Body of pancreas (tissue), 4 donors: ENCODE data around the gene PXYLP1. TPM values are rescaled to one million over a fixed set of nuclear protein-coding genes. Genes with fewer than 3 reads are reported as not detected.

Experiments
- ATAC-seq: fragments of 150-250 bp; one replicate; pipeline ENCODE4 v1.9.1; 2016
- DNase-seq, 4 donors: peaks; one replicate each; pipeline ENCODE4 v3.0.0-alpha.2; 2019
- H3K27ac ChIP-seq, 4 donors: fragments of 200-600 bp; sonication (generic); 1 replicate in 3 of 4; 2 replicates in 1 of 4; pipeline versions ENCODE4 v1.5.1 to v1.6.1; 2016 to 2019; ENCODE audit warnings: mild to moderate bottlenecking in 1 of 4, mixed read lengths in 1 of 4, moderate library complexity in 1 of 4
- H3K27me3 ChIP-seq, 2 donors: fragments of 200-600 bp; sonication (generic); one replicate each; pipeline ENCODE4 v1.6.0; 2016; ENCODE audit warnings: mild to moderate bottlenecking in 1 of 2
- H3K36me3 ChIP-seq, 2 donors: fragments of 200-600 bp; sonication (generic); replicated peaks in 1 of 2; 2 replicates each; pipeline ENCODE4 v1.5.1; 2016; ENCODE audit warnings: low read depth in 2 of 2; ENCODE audit not compliant: insufficient read depth in 1 of 2
- H3K4me1 ChIP-seq: fragments of 200-600 bp; sonication (generic); one replicate; pipeline ENCODE4 v1.6.0; 2016
- H3K4me3 ChIP-seq, 2 donors: fragments of 200-600 bp; sonication (generic); 1 replicate in 1 of 2; 2 replicates in 1 of 2; pipeline ENCODE4 v1.5.1; 2016 to 2019
- H3K9me3 ChIP-seq, 3 donors: fragments of 200-600 bp; sonication (generic); 1 replicate in 2 of 3; 2 replicates in 1 of 3; pipeline ENCODE4 v1.5.1; 2016
- POLR2A ChIP-seq, 3 donors: fragments of 450-650 bp; IDR thresholded peaks; one replicate each; pipeline ENCODE4 v1.6.1; 2016; ENCODE audit warnings: antibody characterized with exemption in 3 of 3, mild to moderate bottlenecking in 2 of 3
- WGBS, 2 donors: methylation state at CpG; one replicate each; pipeline ENCODE4 v1.1.5; 2017; 5-methylcytosine and 5-hydroxymethylcytosine counted together
- intact Hi-C: fragments of 100-400 bp; cut with DNase I; formaldehyde crosslinking; loops from one replicate; pipeline ENCODE4 v1.15.1; 2023
- total RNA-seq, 2 donors: library from RNA; depleted of rRNA; stranded (reverse); fragments of >200 nt; gene quantifications; one replicate each; pipeline ENCODE4 v1.1.0, GENCODE V29; 2016
- TF ChIP-seq, protein P1 (sequence below), 7 experiments: fragments of 450-650 bp in 4 of 7; fragments of 200-600 bp in 3 of 7; sonication (generic) in 3 of 7; IDR thresholded peaks; one replicate each; pipeline ENCODE4 v1.5.1; 2016 to 2019; ENCODE audit warnings: antibody characterized with exemption in 7 of 7

Gene PXYLP1
- total RNA-seq, 2 donors from 2014 or later: 9.9 to 10.5 TPM

DNA sequence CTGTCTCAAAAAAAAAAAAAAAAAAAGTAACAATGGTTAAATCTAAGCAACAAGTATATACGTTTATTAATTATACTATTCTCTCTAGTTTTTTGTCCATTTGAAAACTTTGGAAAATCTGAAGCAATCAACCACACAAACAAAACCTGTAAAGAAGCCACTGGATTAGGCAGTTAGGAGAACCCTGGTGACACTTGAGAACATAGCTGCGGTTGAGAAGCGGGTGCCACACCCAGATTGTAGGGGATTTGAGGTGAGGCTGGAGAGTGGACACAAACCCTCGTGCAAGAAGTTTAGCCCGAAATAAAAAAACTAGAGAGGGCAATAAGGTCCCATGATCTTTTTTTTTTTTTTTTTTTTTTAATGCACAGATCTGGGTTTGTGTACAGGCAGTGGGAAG is 110.8 kb downstream of the PXYLP1 start:
- DNase-seq (no peak), ATAC-seq (no peak)
- 75 to 81% methylated on average over 5 of the region's 5 CpGs for WGBS, 2 donors
- Histone ChIP-seq H3K27ac (no peak overlapping the region), H3K36me3 (no peaks in the 10 kb centered on the region), H3K4me3 (no peak overlapping the region), H3K27me3 (no peaks in the 10 kb centered on the region), H3K9me3 (no peaks in the 10 kb centered on the region), H3K4me1 (no peaks in the 10 kb centered on the region)
- intact Hi-C loops: no loop called here
- no peak for TF ChIP-seq POLR2A (IDR thresholded peaks at IDR 0.05)
- TF ChIP-seq, protein P1, sequence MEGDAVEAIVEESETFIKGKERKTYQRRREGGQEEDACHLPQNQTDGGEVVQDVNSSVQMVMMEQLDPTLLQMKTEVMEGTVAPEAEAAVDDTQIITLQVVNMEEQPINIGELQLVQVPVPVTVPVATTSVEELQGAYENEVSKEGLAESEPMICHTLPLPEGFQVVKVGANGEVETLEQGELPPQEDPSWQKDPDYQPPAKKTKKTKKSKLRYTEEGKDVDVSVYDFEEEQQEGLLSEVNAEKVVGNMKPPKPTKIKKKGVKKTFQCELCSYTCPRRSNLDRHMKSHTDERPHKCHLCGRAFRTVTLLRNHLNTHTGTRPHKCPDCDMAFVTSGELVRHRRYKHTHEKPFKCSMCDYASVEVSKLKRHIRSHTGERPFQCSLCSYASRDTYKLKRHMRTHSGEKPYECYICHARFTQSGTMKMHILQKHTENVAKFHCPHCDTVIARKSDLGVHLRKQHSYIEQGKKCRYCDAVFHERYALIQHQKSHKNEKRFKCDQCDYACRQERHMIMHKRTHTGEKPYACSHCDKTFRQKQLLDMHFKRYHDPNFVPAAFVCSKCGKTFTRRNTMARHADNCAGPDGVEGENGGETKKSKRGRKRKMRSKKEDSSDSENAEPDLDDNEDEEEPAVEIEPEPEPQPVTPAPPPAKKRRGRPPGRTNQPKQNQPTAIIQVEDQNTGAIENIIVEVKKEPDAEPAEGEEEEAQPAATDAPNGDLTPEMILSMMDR (IDR thresholded peaks at IDR 0.05): no peak

DNA sequence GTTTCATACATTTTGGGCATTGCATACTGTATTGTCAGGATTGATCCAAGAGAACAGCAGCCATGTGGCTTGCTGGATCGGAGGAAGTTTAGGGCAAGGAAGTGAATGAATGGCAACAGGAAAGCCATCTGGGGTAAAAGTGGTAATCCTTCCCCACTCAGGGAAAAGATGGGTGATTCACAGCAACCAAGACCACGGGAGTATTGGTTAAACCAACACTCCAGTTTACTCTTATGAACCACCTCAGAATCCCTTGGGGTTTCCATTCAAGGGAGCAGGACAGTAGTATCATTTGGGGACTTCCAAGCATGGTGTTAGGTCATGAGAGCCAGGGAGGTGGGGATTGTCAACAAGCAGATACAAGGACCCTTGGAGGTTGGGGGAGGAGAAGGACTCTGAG is 111.5 kb downstream of the PXYLP1 start:
- no peak for ATAC-seq
- intact Hi-C loops: no loop called here
- 50 to 81% methylated on average over 2 of the region's 2 CpGs for WGBS, 2 donors
- Histone ChIP-seq H3K36me3 (no peaks in the 10 kb centered on the region), H3K4me1 (no peaks in the 10 kb centered on the region), H3K27me3 (no peaks in the 10 kb centered on the region), H3K4me3 (no peak overlapping the region), H3K27ac (no peak overlapping the region), H3K9me3 (no peaks in the 10 kb centered on the region)
- TF ChIP-seq POLR2A (IDR thresholded peaks at IDR 0.05): no peak
- TF ChIP-seq, protein P1 (IDR thresholded peaks at IDR 0.05): no peak
- no peak for DNase-seq

DNA sequence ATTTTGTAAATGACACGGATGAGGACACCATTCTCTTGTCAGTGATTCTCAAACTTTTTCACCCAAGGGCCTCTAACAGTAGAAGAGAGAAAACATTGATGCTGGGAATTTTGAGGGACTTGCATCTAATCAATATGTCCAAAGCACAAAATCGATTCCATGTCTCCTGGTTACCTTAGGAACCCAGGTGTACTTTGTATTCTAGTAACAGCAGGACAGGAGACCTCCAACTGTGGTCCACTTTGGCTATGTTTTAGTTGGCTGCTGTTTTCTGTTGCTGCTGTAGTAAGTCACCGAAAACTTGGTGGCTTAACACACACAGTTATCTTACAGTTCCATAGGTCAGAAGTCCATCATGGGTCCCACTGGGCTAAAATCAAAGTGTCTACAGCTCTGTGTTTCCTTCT is 112.2 kb downstream of the PXYLP1 start:
- WGBS, 2 donors: 60 to 65% methylated on average over 3 of the region's 3 CpGs
- Histone ChIP-seq H3K27me3 (no peaks in the 10 kb centered on the region), H3K36me3 (no peaks in the 10 kb centered on the region), H3K27ac (no peak overlapping the region), H3K4me1 (no peaks in the 10 kb centered on the region), H3K9me3 (no peaks in the 10 kb centered on the region), H3K4me3 (no peak overlapping the region)
- no peak for DNase-seq
- ATAC-seq: no peak
- intact Hi-C loops: no loop called here
- no peak for TF ChIP-seq POLR2A (IDR thresholded peaks at IDR 0.05)
- TF ChIP-seq, protein P1 (IDR thresholded peaks at IDR 0.05): no peak

Other genes starting within 250 kb of the PXYLP1 start
- 10 to 100 TPM; 18.2 to 48.1 TPM for gene SPSB4, start 180.5 kb upstream of the PXYLP1 start, total RNA-seq
- 10 to 100 TPM; 48.5 to 60.4 TPM for gene ZBTB38, start 136.7 kb downstream of the PXYLP1 start, total RNA-seq